ENCODE results near the gene DIP2C.
"Not testable (repeated sequence)": the region's sequence is repeated elsewhere in the genome, so short reads cannot be mapped to it uniquely, and the experiment has no call there.

DIP2C gene

DNA sequence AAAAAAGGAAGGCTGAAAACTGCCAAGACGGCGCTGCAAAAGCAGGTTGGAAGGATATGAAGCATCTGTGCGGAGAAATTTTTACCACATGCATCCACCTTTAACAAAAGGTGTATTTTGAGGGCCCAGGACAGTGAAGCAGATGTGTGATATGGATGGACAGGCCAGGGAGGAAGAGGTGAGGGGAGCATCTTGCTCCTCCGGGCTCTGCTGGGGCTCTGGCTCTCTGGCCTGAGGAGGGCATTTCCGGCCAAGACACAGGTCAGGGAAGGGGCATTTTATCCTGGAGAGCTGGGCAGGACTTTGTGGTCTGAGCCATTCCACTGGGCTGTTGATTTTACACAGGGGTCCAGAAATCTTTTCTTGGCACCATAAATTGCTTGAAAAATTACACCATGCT is 379.1 kb downstream of the DIP2C start:
- no peak for DNase-seq

DNA sequence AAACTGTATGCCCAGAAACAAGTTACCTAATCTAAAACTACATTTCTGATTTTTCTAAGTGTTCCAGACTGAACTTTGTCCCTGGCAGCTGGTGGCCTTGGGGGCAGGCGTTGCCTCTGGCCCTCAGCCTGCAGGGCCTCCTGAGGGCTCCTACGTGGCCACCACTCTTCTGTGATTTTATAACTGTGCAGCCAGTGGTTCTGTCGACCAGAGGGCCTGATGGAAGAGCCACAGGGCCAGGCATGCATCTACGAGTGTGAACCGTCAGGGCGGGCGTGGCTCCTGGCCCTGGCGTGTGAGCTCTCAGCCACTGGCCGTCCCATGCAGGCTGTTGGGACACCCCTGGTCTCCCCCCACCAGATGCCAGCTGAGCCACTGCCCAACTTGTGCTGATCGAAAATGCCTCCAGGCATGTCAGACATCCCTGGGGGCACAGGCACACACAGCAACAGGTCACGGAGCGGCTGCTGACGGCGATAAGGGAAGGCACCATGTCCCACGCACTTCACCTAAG is 380.8 kb downstream of the DIP2C start:
- no peak for DNase-seq

DNA sequence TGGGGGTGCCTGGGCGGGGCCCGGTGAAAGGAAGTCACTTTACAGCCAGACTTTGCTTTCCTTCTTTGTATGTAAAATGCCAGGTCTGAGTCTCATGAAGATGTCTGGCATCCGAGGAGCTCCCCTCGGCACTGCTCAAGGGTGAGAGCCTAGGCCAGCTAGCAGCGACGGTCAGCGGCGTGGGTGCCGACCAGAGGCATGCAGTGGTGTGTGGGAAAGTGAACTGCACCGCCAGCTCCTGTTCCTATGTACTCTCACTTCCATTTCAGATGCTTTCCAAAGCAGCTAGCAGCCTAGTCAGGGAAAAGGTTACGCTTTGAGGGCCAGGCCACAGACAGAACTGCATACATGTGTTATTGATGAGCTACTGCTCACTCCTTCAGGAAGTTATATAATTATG is 381.4 kb downstream of the DIP2C start:
- no peak for DNase-seq

DNA sequence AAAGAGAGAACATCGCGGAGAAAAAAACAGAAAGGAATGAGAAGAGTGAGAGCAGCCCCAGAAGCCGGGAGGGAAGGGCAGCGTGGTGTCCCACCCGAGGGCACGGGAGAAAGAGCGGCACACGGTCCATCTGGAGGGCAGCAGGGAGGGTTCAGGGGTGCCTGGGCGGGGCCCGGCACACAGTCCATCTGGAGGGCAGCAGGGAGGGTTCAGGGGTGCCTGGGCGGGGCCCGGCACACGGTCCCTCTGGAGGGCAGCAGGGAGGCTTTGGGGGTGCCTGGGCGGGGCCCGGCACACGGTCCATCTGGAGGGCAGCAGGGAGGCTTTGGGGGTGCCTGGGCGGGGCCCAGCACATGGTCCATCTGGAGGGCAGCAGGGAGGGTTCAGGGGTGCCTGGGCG is 381.8 kb downstream of the DIP2C start:
- no peak for DNase-seq

DNA sequence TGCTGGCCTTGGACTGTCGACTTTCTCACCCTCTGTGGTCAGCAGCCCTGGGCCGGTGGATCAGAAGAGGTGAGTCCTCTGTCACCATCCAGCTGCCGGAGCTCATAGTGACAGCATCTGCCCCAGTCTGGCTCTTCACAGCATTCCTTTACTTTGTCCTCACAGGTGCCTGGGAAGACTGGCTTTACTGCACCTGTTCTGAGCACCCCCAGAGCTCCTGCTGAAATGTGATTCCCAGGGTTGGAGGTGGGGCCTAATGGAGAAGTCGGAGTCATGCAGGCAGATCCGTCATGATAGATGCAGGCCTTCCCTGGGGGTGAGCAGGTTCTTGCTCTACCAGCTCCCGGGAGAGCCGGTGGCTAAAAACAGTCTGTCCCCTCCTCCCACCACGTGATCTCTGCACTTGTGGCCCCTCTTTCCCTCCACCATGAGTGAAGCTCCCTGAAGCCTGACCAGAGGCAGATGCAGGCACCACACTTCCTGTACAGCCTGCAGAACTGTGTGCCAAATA is 382.7 kb downstream of the DIP2C start:
- no peak for DNase-seq

DNA sequence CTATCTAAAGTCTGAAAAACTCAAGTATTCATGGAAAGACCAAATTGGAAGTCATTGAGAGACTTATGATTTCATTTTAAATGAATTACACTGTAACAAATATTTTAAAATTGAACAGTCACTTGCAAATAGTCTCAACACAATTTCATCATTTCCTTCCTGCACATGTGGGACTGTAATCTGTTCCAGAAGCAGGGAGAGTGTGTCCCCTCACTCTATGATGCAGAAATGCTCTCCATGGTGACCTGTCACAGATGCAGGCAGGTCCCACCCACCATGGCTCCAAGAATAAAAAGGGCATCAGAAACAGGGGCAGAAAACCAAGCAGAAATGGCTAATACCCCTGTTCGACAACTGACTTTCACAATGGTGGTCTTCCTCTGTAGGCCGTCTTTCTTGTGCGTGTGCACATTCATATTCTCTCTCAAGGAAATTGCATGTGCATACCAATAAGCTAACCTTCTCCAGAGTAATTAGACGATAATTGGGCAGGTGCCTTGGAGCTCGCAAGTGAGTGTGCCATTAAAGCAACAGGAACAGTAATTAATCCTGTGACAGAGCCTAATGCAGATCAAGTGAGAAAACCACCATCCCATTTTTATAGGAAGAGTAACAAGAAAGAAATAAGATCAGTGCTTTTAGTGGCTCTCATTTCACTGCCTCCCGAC is 383.3 kb downstream of the DIP2C start:
- no peak for DNase-seq

DNA sequence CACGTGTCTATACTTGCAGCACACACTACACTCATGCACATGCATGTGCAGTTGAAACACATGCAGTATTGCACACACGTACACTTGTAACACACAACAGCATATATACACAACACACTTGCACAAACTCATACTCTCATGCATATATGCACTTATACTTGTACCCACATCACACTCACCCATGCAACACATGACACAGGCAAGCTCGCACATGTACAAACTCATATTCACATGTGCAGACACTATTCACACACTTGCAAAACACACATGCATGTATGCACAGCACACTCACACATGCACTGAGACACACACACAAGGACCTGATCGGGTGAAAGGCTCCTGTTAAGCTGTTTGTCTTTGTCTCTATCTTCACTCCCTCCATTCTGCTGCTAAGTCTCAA is 384.4 kb downstream of the DIP2C start:
- DNase-seq: no peak

DNA sequence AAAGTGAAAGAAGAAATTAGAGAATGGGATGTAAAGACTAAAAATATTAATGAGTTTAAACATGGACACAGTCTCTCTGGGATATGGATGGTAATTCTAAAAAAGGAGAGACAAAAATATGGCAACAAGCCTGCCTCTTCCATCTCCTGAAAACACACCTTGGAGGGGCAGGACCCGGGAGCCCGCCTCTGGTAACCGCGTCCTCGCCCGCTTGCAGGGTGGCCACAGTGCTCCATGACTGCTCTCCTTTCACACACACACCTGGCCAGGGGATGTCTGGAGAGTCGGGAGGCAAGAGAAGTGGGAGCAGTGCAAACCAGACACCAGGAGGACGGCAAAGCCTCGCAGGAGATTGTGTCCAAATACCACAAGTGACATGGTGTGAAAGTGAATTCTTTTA is 387.9 kb downstream of the DIP2C start:
- no peak for DNase-seq

DNA sequence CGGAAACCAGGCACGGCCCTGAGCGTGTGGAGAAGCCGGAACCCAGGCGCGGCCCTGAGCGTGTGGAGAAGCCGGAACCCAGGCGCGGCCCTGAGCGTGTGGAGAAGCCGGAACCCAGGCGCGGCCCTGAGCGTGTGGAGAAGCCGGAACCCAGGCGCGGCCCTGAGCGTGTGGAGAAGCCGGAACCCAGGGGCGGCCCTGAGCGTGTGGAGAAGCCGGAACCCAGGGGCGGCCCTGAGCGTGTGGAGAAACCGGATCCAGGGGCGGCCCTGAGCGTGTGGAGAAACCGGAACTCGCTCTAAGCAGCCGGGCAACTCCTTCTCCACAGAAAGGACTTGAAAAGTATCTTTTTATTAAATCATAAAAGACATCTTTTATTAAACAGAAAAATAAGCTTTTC is 388.9 kb downstream of the DIP2C start:
- DNase-seq: not testable (repeated sequence)

DNA sequence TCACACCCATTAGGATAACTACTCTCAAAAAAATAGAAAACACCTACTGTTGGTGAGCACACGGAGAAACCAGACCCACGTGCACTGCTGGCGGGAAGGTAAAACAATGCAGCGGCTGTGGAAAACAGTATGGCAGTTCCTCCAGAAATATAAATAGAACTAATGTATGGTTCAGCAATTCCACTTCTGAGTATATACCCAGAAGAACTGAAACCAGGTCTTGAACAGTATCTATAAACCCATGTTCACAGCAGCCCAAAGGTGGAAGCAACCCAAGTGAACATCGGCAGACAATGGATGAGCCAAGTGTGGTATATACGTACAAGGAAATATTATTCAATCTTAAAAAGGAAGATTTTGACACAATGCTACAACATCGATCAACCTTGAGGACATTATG is 389.5 kb downstream of the DIP2C start:
- no peak for DNase-seq

DNA sequence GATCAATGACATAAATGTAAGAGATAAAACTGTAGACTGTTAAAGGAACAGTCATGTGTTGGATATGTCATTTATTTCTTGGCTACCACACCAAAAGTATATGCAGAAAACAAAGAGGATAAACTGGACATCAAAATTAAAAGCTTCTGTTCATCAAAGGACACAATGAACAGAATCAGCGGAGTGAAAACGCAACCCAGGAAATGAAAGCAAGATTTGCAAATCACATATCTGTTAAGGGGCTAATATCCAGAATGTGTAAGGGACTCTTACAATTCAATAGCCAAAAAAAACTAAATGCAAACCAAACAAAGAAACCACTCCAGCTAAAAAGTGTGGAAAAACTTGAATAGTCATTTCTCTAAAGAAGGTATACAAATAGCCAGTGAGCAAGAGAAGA is 390.0 kb downstream of the DIP2C start:
- DNase-seq: no peak

DNA sequence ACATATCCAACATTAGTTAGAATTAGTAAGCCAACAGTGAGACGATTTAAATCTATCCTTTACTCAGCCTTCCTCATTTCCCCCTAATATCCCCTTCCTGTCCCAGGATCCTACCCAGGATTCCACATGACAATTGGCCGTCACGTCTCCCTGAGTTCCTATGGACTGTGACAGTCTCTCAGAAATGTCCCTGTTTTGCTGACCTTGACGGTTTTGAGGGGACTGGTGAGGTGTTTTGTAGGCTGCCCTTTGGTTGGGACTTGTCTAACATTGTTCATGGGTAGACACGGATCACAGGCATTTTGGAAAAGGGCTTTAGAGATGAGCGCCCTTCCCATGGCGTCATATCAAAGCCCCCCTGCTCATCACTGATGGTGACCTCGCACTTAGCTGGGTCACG is 391.4 kb downstream of the DIP2C start:
- DNase-seq: no peak

DNA sequence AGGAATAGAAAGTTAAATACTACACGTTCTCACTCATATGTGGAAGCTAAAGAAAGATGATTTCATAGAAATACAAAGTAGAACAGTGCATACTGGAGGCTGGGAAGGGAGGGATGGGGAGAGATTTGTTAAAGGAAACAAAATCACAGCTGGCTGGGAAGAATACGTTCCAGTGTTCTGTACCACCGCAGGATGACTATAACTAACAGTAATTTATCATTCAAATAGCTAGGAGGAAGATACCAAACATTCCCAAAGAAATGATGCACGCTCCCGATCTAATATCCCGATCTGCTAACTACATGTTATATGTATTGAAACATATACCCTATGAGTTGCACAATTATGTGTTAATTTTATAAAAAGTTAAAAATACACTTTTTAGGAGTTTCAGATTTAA is 391.9 kb downstream of the DIP2C start:
- DNase-seq: no peak

DNA sequence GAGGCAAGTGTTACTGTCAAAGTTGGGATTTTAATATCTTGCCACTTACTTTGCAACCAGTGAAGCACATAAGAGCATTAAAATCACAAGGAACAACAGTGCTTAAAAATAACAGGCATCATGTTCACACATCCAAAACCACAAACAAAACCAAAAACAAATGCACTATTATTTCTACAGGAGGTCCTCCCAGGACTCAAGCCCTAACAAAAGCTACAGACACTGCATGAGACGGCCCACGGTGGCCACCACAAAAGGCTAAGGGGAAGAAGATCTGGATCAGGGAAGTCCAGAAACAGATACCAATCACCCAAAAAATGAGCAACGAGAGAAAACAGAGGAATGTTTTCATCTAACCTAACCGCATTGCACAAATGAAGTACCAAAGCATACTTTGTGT is 395.8 kb downstream of the DIP2C start:
- DNase-seq: no peak

DNA sequence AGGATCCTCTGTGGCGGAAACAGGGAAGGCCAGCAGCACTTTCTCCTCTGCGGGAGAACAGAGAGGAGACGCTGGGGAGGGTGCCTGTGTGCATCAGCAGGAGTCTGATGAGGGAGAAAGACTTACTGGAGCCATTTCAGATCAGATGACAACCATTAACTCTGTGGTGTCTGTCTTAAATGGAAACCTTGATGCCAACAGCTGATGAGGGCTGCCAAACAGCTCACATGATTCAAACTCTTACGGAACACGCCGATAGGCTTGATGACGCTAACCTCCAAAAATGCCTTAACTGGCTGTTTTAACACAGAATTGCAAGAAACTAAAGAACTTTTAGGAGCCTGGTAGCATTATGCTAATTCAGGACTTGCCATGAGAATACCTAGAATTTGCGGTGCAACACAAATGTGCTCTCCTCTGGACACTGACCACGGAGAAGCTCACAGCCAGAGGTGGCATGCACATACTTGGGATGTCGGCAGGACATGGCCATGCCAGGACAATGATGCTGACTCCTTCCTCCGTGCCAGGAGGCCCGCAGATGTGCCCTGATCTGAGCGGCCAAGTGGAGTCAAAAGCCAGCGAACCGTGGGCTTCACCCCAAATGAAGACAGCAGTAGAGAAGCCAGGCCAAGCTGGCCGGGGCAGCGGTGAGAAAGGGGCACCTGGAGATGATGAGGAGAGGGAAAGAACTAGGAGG is 399.3 kb downstream of the DIP2C start:
- no peak for DNase-seq

DNA sequence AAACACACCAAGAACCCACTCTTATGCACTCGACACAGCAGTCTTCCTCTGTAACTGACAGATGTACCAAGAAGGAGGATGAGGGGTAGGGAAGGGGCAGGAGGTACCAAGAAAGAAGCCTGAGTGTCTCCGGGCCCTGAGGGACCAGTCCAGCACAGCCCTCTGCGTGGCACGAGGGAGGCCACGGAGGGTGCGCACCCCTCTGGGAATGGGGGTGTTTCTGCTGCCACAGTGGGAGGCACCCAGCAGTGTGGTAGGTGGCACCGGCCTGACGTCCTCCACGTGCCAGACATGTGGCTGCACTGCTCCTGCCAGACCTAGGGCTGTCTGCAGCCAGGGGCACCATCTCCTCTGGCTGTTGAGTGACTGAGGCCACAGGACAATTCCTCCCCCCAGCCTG is 399.9 kb downstream of the DIP2C start:
- DNase-seq: no peak

DNA sequence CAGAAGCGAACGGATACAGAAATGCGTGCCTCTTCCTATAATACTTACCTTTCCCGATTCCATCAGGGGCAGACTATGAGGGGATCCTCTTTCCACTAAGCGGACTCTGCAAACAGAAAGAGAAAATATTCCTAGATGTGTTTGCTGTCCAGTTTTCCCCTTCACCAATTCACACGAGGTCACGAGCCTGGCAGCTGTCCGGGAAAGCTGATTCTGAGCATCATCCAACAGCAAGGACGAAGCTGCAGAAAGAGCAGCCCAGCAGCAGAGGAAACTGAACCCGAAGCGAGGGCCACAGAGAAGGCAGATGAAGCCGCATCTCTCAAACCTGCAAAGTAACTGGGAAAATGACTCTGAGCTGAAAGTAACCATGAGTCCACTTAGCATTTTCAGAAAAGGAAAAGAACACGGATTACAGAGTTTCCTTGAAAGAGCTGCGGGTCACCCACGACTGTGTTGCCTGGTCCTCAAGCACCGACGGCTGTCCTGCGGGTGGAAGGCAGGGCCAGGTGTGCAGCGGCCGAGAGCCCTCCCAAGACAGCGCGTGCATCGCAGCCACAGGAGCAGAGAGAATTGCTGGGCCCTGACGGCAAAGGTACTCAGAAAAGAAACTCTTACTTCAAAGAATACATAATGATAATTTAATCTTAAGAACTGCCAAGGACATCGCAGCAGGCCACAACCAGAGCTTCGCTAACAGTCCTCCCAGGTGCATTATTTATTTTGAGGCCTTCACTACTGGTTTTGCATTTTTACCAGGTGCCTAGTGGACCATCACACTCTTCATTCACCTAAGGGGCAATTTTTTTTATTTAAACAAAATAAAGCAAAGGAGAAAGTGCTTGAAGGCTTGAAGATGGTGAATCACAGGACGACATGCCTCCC is 400.9 kb downstream of the DIP2C start:
- DNase-seq: no peak

DNA sequence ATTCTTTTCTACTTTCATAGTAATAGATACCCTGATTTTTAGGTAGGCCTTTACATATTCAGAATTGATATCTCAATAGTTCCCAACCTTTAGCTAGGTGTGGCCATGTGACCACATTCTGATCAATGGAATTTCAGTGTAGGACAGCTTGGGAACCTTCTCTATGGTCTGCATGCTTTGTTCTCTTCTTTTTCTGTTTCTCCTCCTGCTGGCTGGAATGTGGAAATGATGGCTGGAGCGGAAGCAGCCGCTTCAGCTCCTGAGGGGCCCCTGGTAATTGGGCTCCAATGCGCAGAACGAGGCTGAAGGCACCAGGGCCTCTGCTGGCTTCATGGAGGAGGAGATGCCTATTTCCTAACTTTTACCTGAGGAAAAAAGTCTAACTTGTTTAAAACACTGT is 401.7 kb downstream of the DIP2C start:
- no peak for DNase-seq

DNA sequence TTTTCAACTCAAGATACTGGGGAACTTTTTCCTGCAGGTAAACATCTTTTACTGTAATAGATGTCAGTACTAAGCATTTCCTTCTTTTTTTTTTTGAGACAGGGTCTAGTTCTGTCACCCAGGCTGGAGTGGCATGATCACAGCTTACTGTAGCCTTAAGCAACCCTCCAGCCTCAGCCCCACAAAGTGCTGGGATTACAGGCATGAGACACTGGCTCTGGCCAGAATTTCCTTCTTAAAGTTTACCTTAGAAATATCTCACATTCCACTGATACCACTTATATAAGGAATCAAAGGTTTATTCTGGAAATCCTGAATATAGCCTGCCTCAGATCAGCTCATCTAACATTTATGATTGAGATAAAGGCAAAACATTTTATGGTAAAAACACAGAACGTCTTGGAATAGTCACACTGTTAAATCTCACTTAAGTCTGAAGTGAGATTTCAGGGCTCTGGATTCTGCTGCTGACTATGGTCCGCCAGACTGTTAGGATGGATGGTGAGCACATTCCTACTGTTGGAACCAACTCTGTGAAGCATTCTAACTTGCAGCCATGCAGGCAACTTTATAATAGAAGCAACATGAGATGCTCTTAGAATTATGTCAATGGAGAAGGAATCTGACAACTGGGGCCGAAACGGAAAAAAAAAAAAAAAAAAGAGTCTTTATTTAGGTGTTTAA is 402.3 kb downstream of the DIP2C start:
- no peak for DNase-seq

DNA sequence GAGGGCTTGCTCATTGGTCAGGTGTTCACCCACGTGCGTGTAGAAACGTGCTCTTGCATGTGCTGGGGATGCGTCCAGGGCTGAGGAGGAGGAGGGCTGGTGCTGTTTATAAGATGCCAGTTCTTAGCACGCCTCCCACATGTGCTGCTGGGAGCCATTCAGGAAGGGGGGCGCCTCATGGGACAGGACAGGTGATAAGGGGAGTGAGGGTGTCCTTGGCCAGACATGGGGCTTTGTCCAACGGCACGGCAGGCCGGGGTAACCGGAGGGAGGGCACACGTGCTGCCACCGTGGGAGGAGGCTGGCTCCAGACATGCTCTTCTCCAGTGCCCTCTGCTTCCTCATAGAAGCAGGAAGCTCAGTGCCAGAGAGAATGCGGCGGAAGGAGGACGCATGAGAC is 404.3 kb downstream of the DIP2C start:
- no peak for DNase-seq

DNA sequence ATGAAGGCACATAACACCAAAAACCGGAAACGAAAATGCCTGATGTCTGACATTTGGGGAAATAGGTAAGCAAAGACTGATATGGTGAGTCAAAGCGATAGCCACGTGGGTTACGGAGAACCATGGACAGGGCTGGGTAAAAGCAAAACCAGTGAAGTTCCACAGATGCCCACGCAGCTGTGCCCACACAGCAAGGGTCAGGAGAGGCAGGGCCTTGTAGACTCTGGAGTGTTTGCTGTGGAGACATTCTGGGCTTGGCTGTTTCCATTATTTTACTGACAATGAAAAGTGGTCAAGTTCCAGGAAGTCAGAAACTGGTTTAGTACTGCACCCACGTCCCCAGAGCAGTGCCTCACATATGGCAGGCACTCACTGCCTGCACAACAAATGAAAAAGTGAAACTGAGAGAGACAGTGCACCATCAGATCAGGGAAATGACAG is 405.5 kb downstream of the DIP2C start:
- DNase-seq: no peak

DNA sequence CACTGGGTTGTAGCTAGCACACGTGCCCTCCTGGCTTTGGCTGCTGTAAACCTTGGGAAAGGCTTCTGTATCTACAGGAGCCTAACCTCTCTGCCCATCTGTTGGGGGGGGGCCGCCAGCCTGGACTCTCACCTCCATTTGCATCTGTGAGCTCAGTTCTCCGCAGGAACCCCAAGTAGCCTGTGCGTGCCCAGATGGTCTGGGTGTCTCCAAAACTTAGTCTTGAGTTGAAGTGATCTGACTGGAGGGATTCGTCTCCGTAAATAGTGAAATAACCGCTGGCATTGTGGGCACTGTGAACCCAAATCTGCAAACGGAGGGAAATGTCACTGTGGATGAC is 406.4 kb downstream of the DIP2C start:
- DNase-seq: no peak
